Adrenal gland (tissue), 12 donors: ENCODE data around the gene PRKCB. TPM values are rescaled to one million over a fixed set of nuclear protein-coding genes. Genes with fewer than 3 reads are reported as not detected.

ENCODE experiments used
- DNase-seq, 7 donors: peaks; one replicate each; pipeline ENCODE4 v3.0.0-alpha.2; 2019 to 2020
- H3K27ac ChIP-seq, 5 donors: fragments of 200-600 bp; sonication (generic) in 4 of 5; 1 replicate in 3 of 5; 2 replicates in 2 of 5; pipeline versions ENCODE4 v1.5.1 to v1.8.0; 2016 to 2020; ENCODE audit warnings: mild to moderate bottlenecking in 1 of 5
- H3K27me3 ChIP-seq: fragments of 200-600 bp; 2 replicates; pipeline ENCODE4 v1.8.0; 2021
- H3K36me3 ChIP-seq, 2 donors: fragments of 200-600 bp; replicated peaks in 1 of 2; 1 replicate in 1 of 2; 2 replicates in 1 of 2; pipeline versions ENCODE4 v1.5.1 to v1.8.0; 2018 to 2022
- H3K4me1 ChIP-seq, 2 donors: fragments of 200-600 bp; replicated peaks in 1 of 2; 1 replicate in 1 of 2; 2 replicates in 1 of 2; pipeline versions ENCODE4 v1.5.1 to v1.8.0; 2018 to 2021
- H3K4me3 ChIP-seq, 4 donors: fragments of 200-600 bp; sonication (generic) in 3 of 4; one replicate each; pipeline ENCODE4 v1.5.1; 2016 to 2018
- H3K9me3 ChIP-seq, 3 donors: fragments of 200-600 bp; sonication (generic) in 1 of 3; replicated peaks in 1 of 3; 1 replicate in 2 of 3; 2 replicates in 1 of 3; pipeline versions ENCODE4 v1.5.1 to v1.8.0; 2016 to 2021
- CTCF ChIP-seq, 6 experiments: fragments of 450-650 bp in 4 of 6; fragments of 200-600 bp in 2 of 6; sonication (generic) in 1 of 6; IDR thresholded peaks; 1 replicate in 5 of 6; 2 replicates in 1 of 6; pipeline versions ENCODE4 v1.5.1 to v1.8.0; 2016 to 2021; ENCODE audit warnings: antibody characterized with exemption in 6 of 6, mild to moderate bottlenecking in 2 of 6, moderate library complexity in 1 of 6
- POLR2A ChIP-seq, 2 donors: fragments of 450-650 bp; IDR thresholded peaks; one replicate each; pipeline ENCODE4 v1.6.1; 2017; ENCODE audit warnings: antibody characterized with exemption in 2 of 2, mild to moderate bottlenecking in 2 of 2, moderate library complexity in 1 of 2
- WGBS, 4 donors: extraction: QIAGEN DNeasy Blood & Tissue Kit in 2 of 4; methylation state at CpG; one replicate each; pipeline versions ENCODE4 v1.1.5 to v1.1.7; 2013 to 2017; 5-methylcytosine and 5-hydroxymethylcytosine counted together
- intact Hi-C, 2 donors: fragments of 100-400 bp; cut with DNase I; formaldehyde crosslinking; loops; one replicate each; pipeline versions ENCODE4 v1.14.1 to v1.15.0; 2022 to 2023
- polyA plus RNA-seq, 3 donors: library from polyadenylated mRNA; stranded (reverse); fragments of 200-250 nt in 2 of 3; fragments of 350-450 nt in 1 of 3; fragmentation: Illumina TruSeq in 1 of 3; extraction: RNeasy Lipid Tissue Mini Kit (QIAGEN cat#74804) in 1 of 3; gene quantifications; one replicate each; pipeline ENCODE4 v1.2.3, GENCODE V29; 2013 to 2014
- total RNA-seq, 9 donors: library from RNA; depleted of rRNA in 4 of 9; stranded (reverse); fragments of >200 nt in 4 of 9; fragments of 120-200 nt in 1 of 9; fragmentation: NEBNext Ultra II Directional in 1 of 9; extraction: Animal tissue kit (Norgen Biotek cat#: 25700) in 1 of 9; gene quantifications; one replicate each; pipeline versions ENCODE4 v1.1.0 to v1.2.4, GENCODE V29; 2013 to 2023
- donor health status: healthy with polysubstance abuse.
- donor health status: Bipolar disorder and iron deficiency.
- donor health status: DM: yes; HTN: yes; CAD: no.
- donor health status: DM: no; HTN: no; CAD: no.
- donor health status: DM: no; HTN: no; CAD: no.
- donor health status: DM: yes; HTN: yes; CAD: no.

Gene PRKCB
- total and polyA plus RNA-seq, 12 donors: 0.54 to 8.0 (median 3.0) TPM

- DNase-seq: no peak
- intact Hi-C loops: no loop called here
- TF ChIP-seq POLR2A (IDR thresholded peaks at IDR 0.05) (no peak), CTCF (IDR thresholded peaks at IDR 0.05) (no peak)
- no peaks in the 10 kb centered on the region for H3K4me1 ChIP-seq
- WGBS, 4 donors: 38 to 44% (median 39%) methylated on average over 3 of the region's 3 CpGs
- no peaks in the 10 kb centered on the region for H3K27me3 ChIP-seq
- H3K27ac ChIP-seq: no peak overlapping the region
- no peaks in the 10 kb centered on the region for H3K36me3 ChIP-seq
- no peak overlapping the region for H3K4me3 ChIP-seq
- H3K9me3 ChIP-seq: no peaks in the 10 kb centered on the region
Observed at GRCh38 chr16:23847251-23847650, 11.5 kb downstream of the PRKCB start.

- TF ChIP-seq POLR2A (IDR thresholded peaks at IDR 0.05): no peak
- no peaks in the 10 kb centered on the region for H3K36me3 ChIP-seq
- DNase-seq: no peak
- no peaks in the 10 kb centered on the region for H3K4me1 ChIP-seq
- H3K27me3 ChIP-seq: no peaks in the 10 kb centered on the region
- H3K9me3 ChIP-seq: no peaks in the 10 kb centered on the region
- no peak overlapping the region for H3K4me3 ChIP-seq
- no peak overlapping the region for H3K27ac ChIP-seq
- 53 to 64% (median 59%) methylated on average over 3 of the region's 3 CpGs for WGBS, 4 donors
- intact Hi-C loops: no loop called here
Observed at GRCh38 chr16:23847948-23848347, 12.2 kb downstream of the PRKCB start.

GRCh38 chr16:23848958-23849357 lies 13.2 kb downstream of the PRKCB start:
- Histone ChIP-seq H3K27ac (no peak overlapping the region), H3K4me3 (no peak overlapping the region), H3K4me1 (no peaks in the 10 kb centered on the region), H3K36me3 (no peaks in the 10 kb centered on the region), H3K27me3 (no peaks in the 10 kb centered on the region), H3K9me3 (no peaks in the 10 kb centered on the region)
- intact Hi-C loops: no loop called here
- no peak for DNase-seq
- 62 to 70% (median 67%) methylated on average over 9 of the region's 9 CpGs for WGBS, 4 donors
- TF ChIP-seq CTCF (IDR thresholded peaks at IDR 0.05): no peak
- no peak for TF ChIP-seq POLR2A (IDR thresholded peaks at IDR 0.05)

GRCh38 chr16:23852794-23853562 lies 17.2 kb downstream of the PRKCB start:
- Histone ChIP-seq H3K36me3 (no peaks in the 10 kb centered on the region), H3K27ac (no peak overlapping the region), H3K4me1 (no peaks in the 10 kb centered on the region), H3K27me3 (no peaks in the 10 kb centered on the region), H3K9me3 (no peaks in the 10 kb centered on the region), H3K4me3 (no peak overlapping the region)
- WGBS, 4 donors: 32 to 39% (median 35%) methylated on average over 5 of the region's 5 CpGs
- no peak for TF ChIP-seq CTCF (IDR thresholded peaks at IDR 0.05)
- no peak for TF ChIP-seq POLR2A (IDR thresholded peaks at IDR 0.05)
- no peak for DNase-seq
- intact Hi-C loops: no loop called here

GRCh38 chr16:23855010-23855409 lies 19.2 kb downstream of the PRKCB start:
- 56 to 64% (median 59%) methylated on average over 5 of the region's 5 CpGs for WGBS, 4 donors
- no peaks in the 10 kb centered on the region for H3K9me3 ChIP-seq
- no peaks in the 10 kb centered on the region for H3K36me3 ChIP-seq
- intact Hi-C loops: no loop called here
- TF ChIP-seq POLR2A (IDR thresholded peaks at IDR 0.05) (no peak), CTCF (IDR thresholded peaks at IDR 0.05) (no peak)
- DNase-seq: peak in 1 of 7 donors; percentile 26
- no peak overlapping the region for H3K27ac ChIP-seq
- H3K27me3 ChIP-seq: no peaks in the 10 kb centered on the region
- no peak overlapping the region for H3K4me3 ChIP-seq
- H3K4me1 ChIP-seq: peaks cover 0 to 11% of the 10 kb centered on the region in 2 donors
